ENCODE results near the gene LRMDA.

- no peak for TF ChIP-seq PHF8 (conservative IDR thresholded peaks at IDR 0.05; ENCODE audit: low read depth, low read length)
- no peak for TF ChIP-seq ATF3 (IDR thresholded peaks at IDR 0.05; ENCODE audit: insufficient read depth, low read depth, low read length)
These were observed 496.8 kb downstream of the LRMDA start for GRCh38 chr10:75928231-75928630.
